Measurements from ENCODE around the gene HDAC4. TPM values are rescaled to one million over a fixed set of nuclear protein-coding genes. Genes with fewer than 3 reads are reported as not detected.

HDAC4 gene
- total and polyA plus RNA-seq, 2 of the 4 experiments (the other 2 are of a cell fraction), result 4.1 to 7.2 TPM

DNA sequence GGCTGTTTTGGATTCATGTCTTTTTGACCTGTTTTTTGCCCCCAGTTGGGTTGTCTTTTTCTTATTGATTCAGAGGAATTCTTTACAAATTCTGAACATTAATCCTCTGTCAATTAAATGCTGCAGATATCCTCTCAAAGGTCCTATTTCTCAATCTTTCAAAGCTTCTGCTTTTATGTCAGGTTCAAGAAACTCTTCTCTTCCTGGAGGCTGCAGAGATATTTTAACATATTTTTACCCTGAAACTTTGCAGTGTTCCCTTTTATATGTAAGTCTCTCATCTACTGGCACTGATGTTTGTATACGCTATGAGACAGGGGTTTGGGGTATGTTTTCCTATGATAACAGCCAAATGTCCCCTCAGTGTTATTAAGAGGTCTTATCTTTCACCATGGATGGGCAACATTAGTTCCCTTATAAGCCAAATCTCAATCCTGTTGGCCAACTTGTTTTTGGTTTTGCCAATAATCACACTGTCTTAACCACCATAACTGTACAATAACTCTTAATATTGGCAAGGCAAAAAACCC, 159.3 kb downstream of the HDAC4 start:
- Histone ChIP-seq H2AFZ (replicated peaks; ENCODE audit: low read length, poor library complexity) (no peak overlapping the region), H3K27ac (ENCODE audit: insufficient read depth, low read length) (no peak overlapping the region), H4K20me1 (ENCODE audit: insufficient read depth, low read length) (peaks cover 12% of the 10 kb centered on the region), H3K4me3 (ENCODE audit: insufficient read depth, low read depth, low read length) (no peak overlapping the region), H2BK5ac (ENCODE audit: low read depth, low read length, poor library complexity, severe bottlenecking) (no peak overlapping the region), H3K4ac (ENCODE audit: low read depth, low read length) (no peak overlapping the region), H2BK120ac (ENCODE audit: low read depth, low read length) (no peak overlapping the region), H3K27me3 (ENCODE audit: control insufficient read depth, insufficient read depth, low read length) (no peaks in the 10 kb centered on the region), H3K18ac (ENCODE audit: low read depth, low read length) (no peak overlapping the region), H3K9me1 (ENCODE audit: insufficient read depth, low read length) (peaks cover 13% of the 10 kb centered on the region; the same call in 1 of the 2 replicates), H4K5ac (ENCODE audit: low read depth, low read length) (no peak overlapping the region), H2BK20ac (ENCODE audit: low read depth, low read length) (no peak overlapping the region), H3K56ac (ENCODE audit: extremely low read depth, insufficient read depth, low read length) (no peak overlapping the region), H4K8ac (ENCODE audit: low read depth in 2 of 2, low read length in 2 of 2) (no peak overlapping the region), H3K9me3 (ENCODE audit: control insufficient read depth, insufficient read depth, low read length) (no peaks in the 10 kb centered on the region), H2BK15ac (ENCODE audit: low read depth, low read length) (no peak overlapping the region), H3K4me1 (ENCODE audit: control insufficient read depth, insufficient read depth, low read length) (peaks cover 13% of the 10 kb centered on the region), H3K4me2 (ENCODE audit: low read depth, low read length) (no peak overlapping the region), H3K23ac (ENCODE audit: low read depth, low read length) (no peak overlapping the region), H2AK9ac (replicated peaks; ENCODE audit: low read depth, low read length, poor library complexity) (no peak overlapping the region), H3K9ac (ENCODE audit: low read depth, low read length) (no peak overlapping the region), H3K79me1 (ENCODE audit: low read depth in 1 of 2, low read length in 2 of 2) (peaks cover 46 to 49% of the 10 kb centered on the region in 2 experiments), H2AK5ac (ENCODE audit: low read depth, low read length) (no peak overlapping the region), H3K14ac (replicated peaks; ENCODE audit: low read depth, low read length) (no peak overlapping the region), H4K91ac (ENCODE audit: insufficient read depth, low read depth, low read length) (no peak overlapping the region), H3K36me3 (ENCODE audit: control insufficient read depth, insufficient read depth, low read length) (0 out of 2 replicates have a peak, but pooled peaks cover 1% of the 10 kb centered on the region)
- no CpG with 5 or more reads among the region's 1 CpG for WGBS, 2 experiments (ENCODE audit: extremely low coverage in 2 of 2, insufficient read length in 1 of 2)
- POLR2A ChIA-PET (ENCODE audit: unreplicated experiment), result no interaction called here
- TF ChIP-seq, protein P1, sequence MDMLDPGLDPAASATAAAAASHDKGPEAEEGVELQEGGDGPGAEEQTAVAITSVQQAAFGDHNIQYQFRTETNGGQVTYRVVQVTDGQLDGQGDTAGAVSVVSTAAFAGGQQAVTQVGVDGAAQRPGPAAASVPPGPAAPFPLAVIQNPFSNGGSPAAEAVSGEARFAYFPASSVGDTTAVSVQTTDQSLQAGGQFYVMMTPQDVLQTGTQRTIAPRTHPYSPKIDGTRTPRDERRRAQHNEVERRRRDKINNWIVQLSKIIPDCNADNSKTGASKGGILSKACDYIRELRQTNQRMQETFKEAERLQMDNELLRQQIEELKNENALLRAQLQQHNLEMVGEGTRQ (IDR thresholded peaks at IDR 0.05; ENCODE audit: low read depth, low read length), result no peak
- TF ChIP-seq, protein P2, sequence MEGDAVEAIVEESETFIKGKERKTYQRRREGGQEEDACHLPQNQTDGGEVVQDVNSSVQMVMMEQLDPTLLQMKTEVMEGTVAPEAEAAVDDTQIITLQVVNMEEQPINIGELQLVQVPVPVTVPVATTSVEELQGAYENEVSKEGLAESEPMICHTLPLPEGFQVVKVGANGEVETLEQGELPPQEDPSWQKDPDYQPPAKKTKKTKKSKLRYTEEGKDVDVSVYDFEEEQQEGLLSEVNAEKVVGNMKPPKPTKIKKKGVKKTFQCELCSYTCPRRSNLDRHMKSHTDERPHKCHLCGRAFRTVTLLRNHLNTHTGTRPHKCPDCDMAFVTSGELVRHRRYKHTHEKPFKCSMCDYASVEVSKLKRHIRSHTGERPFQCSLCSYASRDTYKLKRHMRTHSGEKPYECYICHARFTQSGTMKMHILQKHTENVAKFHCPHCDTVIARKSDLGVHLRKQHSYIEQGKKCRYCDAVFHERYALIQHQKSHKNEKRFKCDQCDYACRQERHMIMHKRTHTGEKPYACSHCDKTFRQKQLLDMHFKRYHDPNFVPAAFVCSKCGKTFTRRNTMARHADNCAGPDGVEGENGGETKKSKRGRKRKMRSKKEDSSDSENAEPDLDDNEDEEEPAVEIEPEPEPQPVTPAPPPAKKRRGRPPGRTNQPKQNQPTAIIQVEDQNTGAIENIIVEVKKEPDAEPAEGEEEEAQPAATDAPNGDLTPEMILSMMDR (conservative IDR thresholded peaks at IDR 0.05; ENCODE audit: low read depth, low read length), result no peak
- TF ChIP-seq NFE2L2 (IDR thresholded peaks at IDR 0.05; ENCODE audit: low read depth, low read length), result no peak
- TF ChIP-seq MAZ (IDR thresholded peaks at IDR 0.05; ENCODE audit: borderline replicate concordance, low read depth, low read length), result no peak
- no peak for TF ChIP-seq RCOR1 (IDR thresholded peaks at IDR 0.05; ENCODE audit: insufficient replicate concordance, low read length)
- no peak for TF ChIP-seq SMC3 (IDR thresholded peaks at IDR 0.05; ENCODE audit: low read depth, low read length)
- no peak for TF ChIP-seq POLR2A (IDR thresholded peaks at IDR 0.05; ENCODE audit: low read depth, low read length)
- no peak for TF ChIP-seq RAD21 (IDR thresholded peaks at IDR 0.05; ENCODE audit: low read length)
- TF ChIP-seq MAFK (IDR thresholded peaks at IDR 0.05; ENCODE audit: low read depth, low read length), result no peak
- no peak for TF ChIP-seq RFX5 (IDR thresholded peaks at IDR 0.05; ENCODE audit: low read depth, low read length)
- no peak for TF ChIP-seq BHLHE40 (IDR thresholded peaks at IDR 0.05; ENCODE audit: low read depth, low read length)
- in situ Hi-C loops (cut with MboI; ENCODE audit: low sequenced_read_pairs) (no loop called here), dilution Hi-C loops (cut with HindIII; ENCODE audit: low sequenced_read_pairs, unreplicated experiment) (no loop called here), intact Hi-C loops (cut with micrococcal nuclease) (no loop called here)
- no peak for ATAC-seq (ENCODE audit: low read depth)
- no peak for DNase-seq
- BruUV-seq (replicated peaks), result no TSS peak
- CTCF ChIA-PET, result no interaction called here

Data from IMR-90 (cell line).